ENCODE measurements around the gene TCEAL6. TPM values are rescaled to one million over a fixed set of nuclear protein-coding genes. Genes with fewer than 3 reads are reported as not detected.
A peak's percentile ranks its signal among the peaks of the same experiment; 100 is the strongest.
"Not testable (repeated sequence)": the region's sequence is repeated elsewhere in the genome, so short reads cannot be mapped to it uniquely, and the experiment has no call there.

TCEAL6 gene
- total RNA-seq, result not detected
- polyA plus RNA-seq (2013, experiment 1 of 2), result not detected
- not detected for polyA plus RNA-seq (2013, experiment 2 of 2)
- long read RNA-seq, experiment 1, result 0 reads
- long read RNA-seq, experiment 2, result 0 reads
- long read RNA-seq, experiment 3, result 0 reads
- long read RNA-seq, experiment 4, result 0 reads

DNA sequence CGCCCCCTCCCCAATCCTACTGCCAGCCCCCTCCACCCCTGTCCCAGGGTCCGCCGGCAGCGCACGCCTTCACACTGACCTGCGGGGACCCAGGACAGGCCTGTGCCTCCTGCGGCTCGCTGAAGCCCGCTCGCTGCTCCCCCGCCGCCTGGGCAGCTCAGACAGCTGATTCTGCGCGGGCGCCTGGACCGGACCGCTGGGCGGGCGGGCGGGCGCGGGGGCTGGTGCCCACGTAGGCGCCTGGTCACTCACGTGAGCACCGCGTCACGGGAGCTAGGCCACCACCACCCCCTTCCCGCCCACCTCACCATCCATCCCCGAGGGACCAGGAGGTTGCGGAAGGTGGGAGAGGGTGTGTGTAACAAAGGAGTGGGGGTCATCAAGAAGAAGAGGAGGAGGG is at the start of gene TCEAL6:
TCEAL6 (minus strand) TSS at position 208 of the 400 bp plus-strand sequence.
- not testable (repeated sequence) for H3K27me3 Mint-ChIP-seq (ENCODE audit: insufficient read depth); H3K27ac Mint-ChIP-seq; H3K4me1 ChIP-seq (ENCODE audit: control insufficient read depth, insufficient read depth, low read length); H3K4me1 Mint-ChIP-seq; H3K36me3 ChIP-seq (ENCODE audit: control insufficient read depth, insufficient read depth, low read length); H3K9ac ChIP-seq (ENCODE audit: extremely low read depth, low read length, poor library complexity, severe bottlenecking); H3K27ac ChIP-seq (ENCODE audit: low read depth, low read length); H3K27me3 ChIP-seq (ENCODE audit: control insufficient read depth, insufficient read depth, low read length, poor library complexity, severe bottlenecking); H3K4me3 ChIP-seq (ENCODE audit: low read length); H3K4me3 Mint-ChIP-seq; DNase-seq; H3K9me3 ChIP-seq (ENCODE audit: control insufficient read depth, low read length); H3K36me3 Mint-ChIP-seq (ENCODE audit: low read depth)
- H3K9me3 Mint-ChIP-seq, result peaks cover 33% of the 10 kb centered on the region
- 100% methylated on average over 1 of the region's 31 CpGs; no CpG with 5 or more reads in 1 of the 2 experiments for WGBS, 2 experiments (ENCODE audit: insufficient coverage in 1 of 2, insufficient read length in 1 of 2)

DNA sequence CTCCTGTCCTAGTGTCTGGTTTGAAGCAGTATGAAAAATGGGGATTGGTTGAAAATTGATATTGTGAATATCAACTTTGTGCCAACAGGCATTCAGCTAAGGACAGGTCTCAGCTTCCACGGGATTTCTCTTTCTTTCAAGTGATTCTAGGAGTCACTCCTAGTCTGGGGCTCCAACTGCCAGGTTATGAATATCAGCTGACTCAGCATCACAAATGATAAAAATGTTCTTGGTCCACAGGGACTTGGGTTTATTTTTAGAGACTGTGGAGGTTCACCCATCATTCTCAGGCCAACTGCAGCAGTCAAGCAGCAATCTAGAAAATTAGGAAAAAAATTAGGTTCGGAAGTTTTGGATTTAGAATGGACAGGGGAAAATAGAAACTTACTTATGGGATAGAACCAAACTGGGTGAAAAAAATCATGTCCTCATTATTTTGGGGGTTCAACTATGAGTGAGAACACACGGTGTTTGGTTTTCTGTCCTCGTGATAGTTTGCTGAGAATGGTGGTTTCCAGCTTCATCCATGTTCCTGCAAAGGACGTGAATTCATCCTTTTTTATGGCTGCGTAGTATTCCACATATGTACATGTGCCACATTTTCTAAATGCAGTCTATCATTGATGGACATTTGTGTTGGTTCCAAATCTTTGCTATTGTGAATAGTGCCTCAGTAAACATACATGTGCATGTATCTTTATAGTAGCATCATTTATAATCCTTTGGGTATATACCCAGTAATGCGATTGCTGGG is 43.9 kb upstream of the TCEAL6 start:
- peaks cover 89% of the 10 kb centered on the region for H3K9me3 Mint-ChIP-seq
- DNase-seq, result no peak
- 65 to 100% methylated on average over 2 to 6 of the region's 7 CpGs for WGBS, 2 experiments (ENCODE audit: insufficient coverage in 1 of 2, insufficient read length in 1 of 2)

GRCh38 chrX:102155806-102156179 is 13.5 kb upstream of the TCEAL6 start, which contains the start of gene BEX5:
TSS of gene BEX5 (minus strand) at chrX:102155977. CDS start at chrX:102154265, 1,712 bp downstream.
- H3K36me3 Mint-ChIP-seq (ENCODE audit: low read depth), result peaks cover 3% of the 10 kb centered on the region
- no peaks in the 10 kb centered on the region for H3K9me3 ChIP-seq (ENCODE audit: control insufficient read depth, low read length)
- peak within 1 kb of the TSS; percentile 73 for H3K4me3 Mint-ChIP-seq
- peaks cover 10% of the 10 kb centered on the region for H3K4me1 Mint-ChIP-seq
- no peaks in the 10 kb centered on the region for H3K36me3 ChIP-seq (ENCODE audit: control insufficient read depth, insufficient read depth, low read length)
- no peaks in the 10 kb centered on the region for H3K4me1 ChIP-seq (ENCODE audit: control insufficient read depth, insufficient read depth, low read length)
- TF ChIP-seq, protein P1, sequence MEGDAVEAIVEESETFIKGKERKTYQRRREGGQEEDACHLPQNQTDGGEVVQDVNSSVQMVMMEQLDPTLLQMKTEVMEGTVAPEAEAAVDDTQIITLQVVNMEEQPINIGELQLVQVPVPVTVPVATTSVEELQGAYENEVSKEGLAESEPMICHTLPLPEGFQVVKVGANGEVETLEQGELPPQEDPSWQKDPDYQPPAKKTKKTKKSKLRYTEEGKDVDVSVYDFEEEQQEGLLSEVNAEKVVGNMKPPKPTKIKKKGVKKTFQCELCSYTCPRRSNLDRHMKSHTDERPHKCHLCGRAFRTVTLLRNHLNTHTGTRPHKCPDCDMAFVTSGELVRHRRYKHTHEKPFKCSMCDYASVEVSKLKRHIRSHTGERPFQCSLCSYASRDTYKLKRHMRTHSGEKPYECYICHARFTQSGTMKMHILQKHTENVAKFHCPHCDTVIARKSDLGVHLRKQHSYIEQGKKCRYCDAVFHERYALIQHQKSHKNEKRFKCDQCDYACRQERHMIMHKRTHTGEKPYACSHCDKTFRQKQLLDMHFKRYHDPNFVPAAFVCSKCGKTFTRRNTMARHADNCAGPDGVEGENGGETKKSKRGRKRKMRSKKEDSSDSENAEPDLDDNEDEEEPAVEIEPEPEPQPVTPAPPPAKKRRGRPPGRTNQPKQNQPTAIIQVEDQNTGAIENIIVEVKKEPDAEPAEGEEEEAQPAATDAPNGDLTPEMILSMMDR (conservative IDR thresholded peaks at IDR 0.05), result no peak
- peaks cover 2% of the 10 kb centered on the region for H3K27me3 Mint-ChIP-seq (ENCODE audit: insufficient read depth)
- peak within 1 kb of the TSS; percentile 90 for H3K27ac Mint-ChIP-seq
- no peaks in the 10 kb centered on the region for H3K27me3 ChIP-seq (ENCODE audit: control insufficient read depth, insufficient read depth, low read length, poor library complexity, severe bottlenecking)
- H3K9ac ChIP-seq (ENCODE audit: extremely low read depth, low read length, poor library complexity, severe bottlenecking), result no peak within 1 kb of the TSS
- 20 to 58% methylated on average over 1 to 15 of the region's 15 CpGs for WGBS, 2 experiments (ENCODE audit: insufficient coverage in 1 of 2, insufficient read length in 1 of 2)
- DNase-seq, result peak; percentile 88
- no peak within 1 kb of the TSS for H3K27ac ChIP-seq (ENCODE audit: low read depth, low read length)
- peaks cover 50% of the 10 kb centered on the region for H3K9me3 Mint-ChIP-seq
- H3K4me3 ChIP-seq (ENCODE audit: low read length), result peak within 1 kb of the TSS; percentile 40

More for the DNA sequence above, 43.9 kb upstream of the TCEAL6 start:
- H3K4me3 ChIP-seq (ENCODE audit: low read length), result no peak overlapping the region
- Mint-ChIP-seq H3K27ac (no peak overlapping the region), H3K4me1 (no peaks in the 10 kb centered on the region), H3K36me3 (ENCODE audit: low read depth) (no peaks in the 10 kb centered on the region), H3K4me3 (no peak overlapping the region), H3K27me3 (ENCODE audit: insufficient read depth) (peaks cover 14% of the 10 kb centered on the region)
- H3K9me3 ChIP-seq (ENCODE audit: control insufficient read depth, low read length), result no peaks in the 10 kb centered on the region
- TF ChIP-seq, protein P1 (conservative IDR thresholded peaks at IDR 0.05), result no peak
- H3K36me3 ChIP-seq (ENCODE audit: control insufficient read depth, insufficient read depth, low read length), result no peaks in the 10 kb centered on the region
- no peaks in the 10 kb centered on the region for H3K27me3 ChIP-seq (ENCODE audit: control insufficient read depth, insufficient read depth, low read length, poor library complexity, severe bottlenecking)
- no peak overlapping the region for H3K27ac ChIP-seq (ENCODE audit: low read depth, low read length)
- H3K4me1 ChIP-seq (ENCODE audit: control insufficient read depth, insufficient read depth, low read length), result no peaks in the 10 kb centered on the region
- H3K9ac ChIP-seq (ENCODE audit: extremely low read depth, low read length, poor library complexity, severe bottlenecking), result no peak overlapping the region

Measured in endodermal cell (in vitro differentiated cells).